ENCODE data around the gene POP7. TPM values are rescaled to one million over a fixed set of nuclear protein-coding genes. Genes with fewer than 3 reads are reported as not detected.

POP7 gene
- total RNA-seq, 1 donor from 2014 or later = 27.1 TPM

- ATAC-seq (ENCODE audit: poor library complexity) (no peak), DNase-seq (no peak)
- intact Hi-C loops (cut with DNase I) = no loop called here
Measured at GRCh38 chr7:100752994-100753393, 47.1 kb downstream of the POP7 start.

GRCh38 chr7:100753750-100754149 is 47.8 kb downstream of the POP7 start:
- ATAC-seq (ENCODE audit: poor library complexity) (no peak), DNase-seq (no peak)
- intact Hi-C loops (cut with DNase I) = no loop called here

Other genes starting within 250 kb of the POP7 start
- gene SPACDR, start 241.9 kb upstream of the POP7 start, total RNA-seq = 0.81 TPM
- gene TSC22D4, start 226.9 kb upstream of the POP7 start, total RNA-seq = 47.4 TPM
- 0.16 TPM for gene NYAP1, start 222.2 kb upstream of the POP7 start, total RNA-seq
- gene AGFG2, start 166.9 kb upstream of the POP7 start, total RNA-seq = 19.8 TPM
- 0.54 TPM for gene SAP25, start 132.2 kb upstream of the POP7 start, total RNA-seq
- gene LRCH4, start 120.0 kb upstream of the POP7 start, total RNA-seq = 22.8 TPM
- gene FBXO24, start 119.8 kb upstream of the POP7 start, total RNA-seq = 0.35 TPM
- 42.2 TPM for gene PCOLCE, start 103.8 kb upstream of the POP7 start, total RNA-seq
- 9.3 TPM for gene MOSPD3, start 93.6 kb upstream of the POP7 start, total RNA-seq
- gene TFR2, start 64.6 kb upstream of the POP7 start, total RNA-seq = 0.13 TPM
- not detected for gene ACTL6B, start 49.7 kb upstream of the POP7 start, total RNA-seq
- 101 TPM for gene GNB2, start 32.4 kb upstream of the POP7 start, total RNA-seq
- gene GIGYF1, start 11.9 kb upstream of the POP7 start, total RNA-seq = 23.5 TPM
- gene EPO, start 14.3 kb downstream of the POP7 start, total RNA-seq = not detected
- not detected for gene ZAN, start 27.5 kb downstream of the POP7 start, total RNA-seq
- 22.1 TPM for gene EPHB4, start 121.4 kb downstream of the POP7 start, total RNA-seq
- gene SLC12A9, start 146.6 kb downstream of the POP7 start, total RNA-seq = 10.2 TPM
- gene TRIP6, start 161.3 kb downstream of the POP7 start, total RNA-seq = 12.6 TPM
- 61.1 TPM for gene SRRT, start 169.0 kb downstream of the POP7 start, total RNA-seq
- 2.2 TPM for gene UFSP1, start 183.6 kb downstream of the POP7 start, total RNA-seq
- 0.65 TPM for gene ACHE, start 189.8 kb downstream of the POP7 start, total RNA-seq
- gene MUC3A, start 243.4 kb downstream of the POP7 start, total RNA-seq = 0.30 TPM